HL-60 (cell line): ENCODE data around the gene SEC23IP.

ENCODE experiments used
- DNase-seq, 2 experiments: peaks; one replicate each; pipeline ENCODE4 v3.0.0-alpha.2; 2010 to 2020; ENCODE audit warnings: low read depth in 1 of 2, low spot score in 1 of 2
- H3K27ac ChIP-seq: fragments of 250-450 bp; sonication (Bioruptor Pico); replicated peaks from 2 replicates; pipeline ENCODE4 v1.5.1; 2020; ENCODE audit warnings: mild to moderate bottlenecking, moderate library complexity
- H3K27me3 ChIP-seq: fragments of 250-450 bp; sonication (Bioruptor Pico); 2 replicates; pipeline ENCODE4 v1.5.1; 2021; ENCODE audit warnings: mild to moderate bottlenecking, moderate library complexity; ENCODE audit not compliant: insufficient read depth, poor library complexity, severe bottlenecking
- H3K4me3 ChIP-seq: replicated peaks from 2 replicates; pipeline ENCODE4 v1.5.1; 2011; ENCODE audit warnings: mild to moderate bottlenecking, control low read depth, low read length; ENCODE audit not compliant: insufficient read depth
- CTCF ChIP-seq: IDR thresholded peaks from one replicate; pipeline ENCODE4 v1.5.1; 2011; ENCODE audit warnings: low read length, control low read depth, inconsistent platforms; ENCODE audit not compliant: insufficient read depth
- GABPA ChIP-seq: IDR thresholded peaks from 2 replicates; pipeline ENCODE4 v1.6.1; 2012; ENCODE audit warnings: low read depth
- POLR2AphosphoS5 ChIP-seq: IDR thresholded peaks from 2 replicates; pipeline ENCODE4 v1.6.1; 2012; ENCODE audit warnings: low read depth
- REST ChIP-seq: IDR thresholded peaks from 2 replicates; pipeline ENCODE4 v1.6.1; 2012; ENCODE audit warnings: low read depth; ENCODE audit not compliant: insufficient replicate concordance
- SPI1 ChIP-seq: IDR thresholded peaks from 2 replicates; pipeline ENCODE4 v1.6.1; 2012; ENCODE audit warnings: low read depth, mild to moderate bottlenecking, borderline replicate concordance

The SEC23IP gene

GRCh38 chr10:119908166-119908565 is 15.6 kb downstream of the SEC23IP start:
- TF ChIP-seq POLR2AphosphoS5 (no peak), SPI1 (no peak), CTCF (no peak), REST (no peak), GABPA (no peak)
- Histone ChIP-seq H3K27me3 (no peaks in the 10 kb centered on the region), H3K27ac (no peak overlapping the region), H3K4me3 (no peak overlapping the region)
- DNase-seq: no peak

GRCh38 chr10:119910689-119911088 is 18.2 kb downstream of the SEC23IP start:
- H3K27me3 ChIP-seq: no peaks in the 10 kb centered on the region

GRCh38 chr10:119917777-119918176 is 25.2 kb downstream of the SEC23IP start:
- no peak overlapping the region for H3K27ac ChIP-seq
- no peak overlapping the region for H3K4me3 ChIP-seq
- TF ChIP-seq GABPA: no peak
- no peak for TF ChIP-seq REST
- TF ChIP-seq POLR2AphosphoS5: no peak
- no peak for TF ChIP-seq CTCF
- no peak for TF ChIP-seq SPI1
- H3K27me3 ChIP-seq: no peaks in the 10 kb centered on the region
- no peak for DNase-seq

More at GRCh38 chr10:119910689-119911088, 18.2 kb downstream of the SEC23IP start:
- Histone ChIP-seq H3K4me3 (no peak overlapping the region), H3K27ac (no peak overlapping the region)
- DNase-seq: no peak
- TF ChIP-seq SPI1: no peak
- no peak for TF ChIP-seq GABPA
- no peak for TF ChIP-seq CTCF
- no peak for TF ChIP-seq POLR2AphosphoS5
- TF ChIP-seq REST: no peak
